Erythroblast (primary cell): Measurements from ENCODE around the gene PTPRT.

ENCODE experiments used
- DNase-seq, 2 experiments: peaks; one replicate each; lab custom pipeline; 2025; lab: John Stamatoyannopoulos, UW
- GATA1 ChIP-seq: IDR thresholded peaks from 2 replicates; pipeline ENCODE4 v1.6.1; 2011; ENCODE audit warnings: low read depth, mild to moderate bottlenecking, control low read depth, low read length, moderate library complexity
- POLR2A ChIP-seq: IDR thresholded peaks from 2 replicates; pipeline ENCODE4 v1.6.1; 2011; ENCODE audit warnings: mild to moderate bottlenecking, low read length

PTPRT gene

DNA sequence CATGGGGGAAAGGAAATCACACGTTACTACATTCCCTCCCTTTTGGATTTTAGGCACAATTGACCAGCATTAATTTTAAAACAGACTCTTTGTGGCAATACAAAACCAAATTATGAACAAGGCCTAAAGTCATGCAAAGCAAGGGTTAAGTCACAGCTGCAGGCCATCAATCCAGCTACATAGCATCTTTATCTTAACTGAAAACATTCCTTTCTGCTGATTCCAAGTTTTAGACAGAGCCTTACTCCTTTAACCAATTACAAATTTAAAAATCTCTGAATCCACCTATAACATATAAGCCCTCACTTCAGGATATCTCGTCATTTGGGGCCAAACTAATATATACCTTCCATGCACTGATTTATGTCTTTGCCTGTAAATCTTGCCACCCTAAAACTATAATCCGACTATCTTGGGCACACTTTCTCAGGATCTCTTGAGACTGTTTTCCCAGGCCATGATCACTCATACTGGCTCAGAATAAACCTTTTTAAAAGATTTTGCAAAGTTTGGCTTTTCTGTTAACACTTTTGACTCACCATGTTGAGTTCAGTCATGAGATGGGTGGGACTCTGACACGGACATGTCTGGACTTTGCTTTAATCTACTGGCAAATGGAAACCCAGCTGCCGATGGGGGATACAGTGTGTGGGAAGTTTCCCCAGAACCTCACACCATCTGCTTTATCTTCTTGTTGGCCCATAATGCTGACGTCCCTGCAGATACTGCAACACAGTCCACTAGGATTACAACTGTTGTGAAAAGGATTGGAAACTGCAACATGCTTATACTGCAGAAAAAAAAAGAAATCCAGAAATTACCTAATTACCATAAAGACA lies 757.0 kb downstream of the PTPRT start:
- TF ChIP-seq POLR2A, result no peak
- no peak for TF ChIP-seq GATA1
- DNase-seq, result no peak

DNA sequence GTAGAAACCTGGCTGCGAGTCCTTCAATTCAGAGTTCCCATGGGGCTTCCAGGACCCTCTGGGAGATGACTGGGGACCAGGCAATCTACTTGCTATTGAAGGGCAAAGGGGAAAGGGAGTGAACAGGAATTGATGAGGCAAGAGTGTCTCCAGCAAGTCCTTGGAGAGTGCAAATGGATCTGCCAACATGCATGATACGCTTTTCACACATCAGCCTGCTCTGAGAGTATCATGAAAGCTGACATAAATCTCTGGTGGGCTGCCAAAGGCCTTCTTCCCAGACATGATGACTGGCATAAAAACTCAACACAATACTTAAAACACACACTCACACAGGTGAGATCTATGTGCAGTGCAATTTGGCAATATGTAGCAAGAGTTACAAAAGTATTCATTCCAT lies 759.1 kb downstream of the PTPRT start:
- no peak for DNase-seq
- TF ChIP-seq GATA1, result no peak
- TF ChIP-seq POLR2A, result no peak

DNA sequence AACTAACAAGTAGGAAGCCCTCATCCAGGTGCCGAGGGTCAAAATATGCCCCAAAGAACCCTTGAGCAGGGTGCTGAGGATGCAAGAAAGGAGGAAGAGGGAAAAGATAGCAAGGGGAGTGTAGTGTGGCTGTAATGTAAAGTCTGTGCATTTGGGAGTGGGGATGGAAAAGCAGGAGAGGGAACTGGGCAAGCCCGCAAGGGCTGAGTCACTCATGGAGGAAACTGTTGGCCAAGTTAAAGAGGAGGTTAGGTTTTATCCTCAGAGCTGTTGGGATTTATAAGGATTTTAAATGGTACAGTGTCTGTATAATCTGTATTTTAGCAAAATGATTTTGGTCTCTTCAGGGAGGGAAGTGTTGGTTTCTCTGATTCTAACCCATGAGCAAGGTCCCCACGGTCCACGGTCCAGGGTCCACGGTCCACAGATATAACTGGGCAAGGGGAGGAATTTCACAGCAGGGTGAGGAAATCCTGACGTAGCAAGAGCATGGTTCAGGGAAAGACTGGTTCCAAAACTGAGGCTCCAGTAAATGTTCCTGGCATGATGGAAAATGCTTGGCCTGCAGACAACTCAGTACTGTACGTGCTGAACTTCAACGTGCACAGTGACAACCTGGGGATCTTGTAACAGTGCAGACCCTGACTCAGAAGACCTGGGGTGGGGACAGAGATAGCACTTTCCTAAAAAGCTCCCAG lies 759.8 kb downstream of the PTPRT start:
- no peak for TF ChIP-seq GATA1
- TF ChIP-seq POLR2A, result no peak
- no peak for DNase-seq

DNA sequence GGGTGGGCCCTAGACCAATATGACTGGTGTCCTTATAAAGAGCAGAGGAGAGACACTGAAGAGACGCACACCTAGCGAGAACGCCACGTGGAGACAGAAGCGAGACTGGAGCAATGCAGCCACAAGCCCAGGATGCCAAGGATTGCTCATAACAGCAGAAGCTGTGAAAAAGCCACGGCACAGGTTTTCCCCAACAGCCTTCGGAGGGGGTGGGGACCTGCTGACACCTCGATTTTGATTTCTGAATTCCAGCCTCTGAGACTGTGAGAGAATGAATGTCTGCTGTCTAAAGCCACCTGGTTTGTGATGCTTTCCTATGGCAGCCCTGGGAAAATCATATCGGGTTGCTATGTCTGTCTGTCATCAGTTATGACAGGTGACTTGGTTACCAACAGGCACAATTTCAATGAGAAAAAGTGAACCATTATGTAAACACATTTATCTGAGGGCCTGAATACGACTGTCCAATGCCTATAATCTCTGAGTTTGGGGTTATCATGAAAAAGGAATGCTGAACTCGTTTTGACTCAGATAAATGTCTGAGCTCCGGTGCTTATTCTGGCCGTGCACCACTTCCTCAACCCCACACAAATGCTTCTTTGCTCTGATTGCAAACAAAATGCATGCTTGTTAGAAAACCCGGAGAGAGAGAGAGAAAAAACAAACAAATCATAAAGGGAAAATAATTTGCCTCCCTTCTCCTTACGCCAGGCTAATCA lies 769.7 kb downstream of the PTPRT start:
- TF ChIP-seq POLR2A (no peak), GATA1 (no peak)

DNA sequence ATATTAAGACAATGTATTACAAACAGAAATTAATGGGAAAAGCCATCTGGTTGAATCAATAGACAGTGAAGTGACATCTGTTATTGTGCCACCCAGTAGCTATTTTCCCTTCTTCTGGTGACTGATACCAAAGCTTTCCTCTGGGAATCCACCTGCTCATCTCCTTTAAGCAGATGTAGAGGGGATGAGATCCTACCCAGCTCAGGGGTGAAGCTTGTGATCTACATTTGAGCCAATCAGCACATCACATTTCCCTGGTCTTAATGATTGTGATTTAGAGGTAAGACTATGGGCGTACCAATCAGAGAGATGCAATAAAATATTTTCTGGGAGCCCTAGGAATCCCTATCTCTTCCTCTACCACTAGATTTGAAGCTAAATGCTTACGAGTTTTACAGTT lies 782.9 kb downstream of the PTPRT start:
- TF ChIP-seq GATA1 (no peak), POLR2A (no peak)
- no peak for DNase-seq

More for the DNA sequence above, 769.7 kb downstream of the PTPRT start:
- DNase-seq, result no peak

DNA sequence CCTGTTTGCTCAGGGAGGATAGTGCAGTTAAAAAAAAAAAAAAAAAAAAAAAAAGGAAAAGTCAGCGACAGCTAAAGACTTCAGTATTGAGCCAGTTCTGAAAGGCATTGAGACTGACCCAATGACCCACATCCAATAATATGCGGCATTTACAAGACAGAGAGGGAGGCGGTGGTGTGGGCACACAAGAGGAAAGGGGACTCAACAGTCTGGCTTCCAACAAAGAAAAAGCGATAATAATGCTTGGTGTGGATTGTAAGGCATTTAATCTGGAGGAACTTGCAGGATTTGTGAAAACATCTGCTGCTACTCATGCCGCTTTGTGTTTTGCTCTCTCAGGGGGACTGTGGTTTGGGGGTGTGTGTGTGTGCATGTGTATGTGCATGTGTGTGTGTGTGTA lies 787.3 kb downstream of the PTPRT start:
- TF ChIP-seq GATA1 (no peak), POLR2A (no peak)
- DNase-seq, result no peak

DNA sequence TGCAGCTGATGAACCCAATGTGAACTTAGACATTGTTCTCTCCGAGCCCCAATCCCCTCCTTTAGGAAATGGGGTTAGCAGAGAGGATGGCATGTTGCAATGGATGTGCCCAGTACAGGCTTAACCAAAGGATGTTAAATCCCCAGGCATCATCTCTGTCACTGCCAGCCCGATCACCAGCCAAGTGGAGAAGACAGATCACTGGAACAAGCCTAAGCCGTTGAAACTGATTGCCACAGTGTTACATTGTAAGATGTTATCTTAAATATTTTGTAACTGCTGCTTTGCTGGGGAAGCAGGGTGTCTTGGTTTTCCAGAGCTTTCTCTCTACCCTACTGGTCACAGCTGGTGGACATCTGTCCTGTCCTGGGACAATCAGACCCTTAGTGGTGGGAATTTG lies 788.1 kb downstream of the PTPRT start:
- TF ChIP-seq POLR2A (no peak), GATA1 (no peak)
- no peak for DNase-seq

DNA sequence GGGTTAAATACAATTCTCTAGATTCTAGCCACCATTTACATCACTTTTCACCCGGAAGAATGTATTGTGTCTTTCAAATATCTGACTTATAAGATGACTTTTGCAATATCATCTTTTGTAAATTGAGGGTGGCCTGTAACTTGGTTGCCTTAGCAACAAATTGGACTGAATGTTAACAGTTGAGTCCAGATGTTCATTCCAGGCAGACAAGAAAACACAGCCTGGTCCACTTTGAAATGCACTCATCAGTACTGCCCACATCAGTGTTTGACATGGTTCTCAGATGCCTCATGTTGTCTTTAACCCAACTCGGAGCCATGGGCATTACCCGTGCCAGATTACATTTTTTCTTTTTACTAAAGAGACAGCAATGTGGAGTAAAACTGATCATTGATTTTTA lies 789.9 kb downstream of the PTPRT start:
- DNase-seq, result no peak
- no peak for TF ChIP-seq GATA1
- no peak for TF ChIP-seq POLR2A

DNA sequence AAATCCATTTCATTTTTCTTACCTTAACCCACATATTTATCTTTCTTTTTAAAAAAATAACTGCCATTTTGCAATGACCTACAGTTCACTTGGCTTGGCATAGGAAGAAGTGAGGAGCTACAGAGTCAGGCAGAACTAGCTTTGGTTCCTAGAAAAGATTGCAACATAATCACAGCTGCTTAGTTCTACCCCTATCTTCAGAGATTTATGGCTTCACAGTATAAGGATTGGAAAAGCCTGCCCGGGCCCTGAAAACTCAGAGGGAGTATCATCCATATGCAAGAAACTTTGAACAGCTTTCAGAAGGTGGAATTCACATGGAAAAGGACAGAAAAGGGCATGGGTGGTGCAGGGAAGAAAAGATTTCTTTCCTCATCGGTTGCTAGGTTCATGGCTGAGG lies 797.3 kb downstream of the PTPRT start:
- TF ChIP-seq GATA1 (no peak), POLR2A (no peak)
- no peak for DNase-seq

DNA sequence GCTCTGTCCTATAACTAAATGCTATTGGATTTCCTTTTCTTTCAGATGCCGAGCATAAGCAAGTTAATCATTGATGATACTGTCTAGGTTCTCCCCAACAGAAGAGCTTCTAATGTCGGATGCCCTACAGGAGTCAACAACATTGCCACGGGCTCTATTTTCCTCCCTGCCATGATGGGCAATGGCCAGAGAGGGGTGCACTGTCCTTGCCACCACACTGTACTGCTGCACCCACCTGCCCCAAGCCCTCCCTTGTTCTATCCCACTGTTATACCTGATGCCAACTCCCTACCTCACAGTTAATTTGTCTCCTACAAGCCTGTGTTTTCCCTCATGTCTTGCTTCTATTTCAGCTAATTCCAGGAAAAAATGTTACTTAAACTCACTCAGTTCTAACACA lies 797.9 kb downstream of the PTPRT start:
- TF ChIP-seq GATA1 (no peak), POLR2A (no peak)
- DNase-seq, result no peak

DNA sequence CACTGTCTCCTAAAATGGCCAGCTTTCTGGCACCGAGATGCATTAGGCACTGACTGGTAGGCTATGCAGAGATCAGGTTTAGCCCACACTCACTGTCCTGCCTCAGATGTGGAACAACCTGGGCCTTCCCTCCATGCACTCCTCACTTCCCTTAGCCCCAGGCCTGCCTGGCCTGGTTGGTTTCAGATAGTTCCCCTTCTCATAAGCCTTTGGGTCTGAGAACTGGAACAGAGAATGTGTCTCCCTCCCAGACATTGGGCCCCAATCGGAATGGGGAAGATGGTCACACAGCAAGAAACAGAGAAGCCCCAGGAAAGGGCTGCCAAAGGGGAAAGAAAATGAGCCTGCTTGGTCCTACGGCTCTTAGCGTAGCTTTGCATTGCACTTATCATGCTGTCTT lies 809.4 kb downstream of the PTPRT start:
- TF ChIP-seq POLR2A (no peak), GATA1 (no peak)
- no peak for DNase-seq

DNA sequence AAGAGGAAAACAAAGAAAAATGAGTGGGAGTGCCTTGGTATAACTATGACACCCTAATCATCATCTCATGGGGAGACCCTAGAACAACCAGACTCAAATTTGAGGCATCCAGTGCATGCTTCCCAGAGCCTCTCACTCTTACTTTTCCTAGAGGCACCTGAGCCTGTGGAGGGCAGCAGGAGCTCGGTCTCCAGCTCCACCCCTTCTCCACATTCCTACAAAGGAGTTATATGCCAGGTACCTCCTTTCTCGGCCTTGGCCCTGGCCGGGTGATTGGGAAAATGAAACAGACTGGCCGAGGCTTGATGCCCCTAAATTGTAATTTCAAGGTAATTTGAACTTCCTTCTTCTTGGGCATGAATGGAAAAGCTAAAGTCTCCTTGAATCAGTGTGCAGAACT lies 810.3 kb downstream of the PTPRT start:
- no peak for DNase-seq
- no peak for TF ChIP-seq GATA1
- TF ChIP-seq POLR2A, result no peak

DNA sequence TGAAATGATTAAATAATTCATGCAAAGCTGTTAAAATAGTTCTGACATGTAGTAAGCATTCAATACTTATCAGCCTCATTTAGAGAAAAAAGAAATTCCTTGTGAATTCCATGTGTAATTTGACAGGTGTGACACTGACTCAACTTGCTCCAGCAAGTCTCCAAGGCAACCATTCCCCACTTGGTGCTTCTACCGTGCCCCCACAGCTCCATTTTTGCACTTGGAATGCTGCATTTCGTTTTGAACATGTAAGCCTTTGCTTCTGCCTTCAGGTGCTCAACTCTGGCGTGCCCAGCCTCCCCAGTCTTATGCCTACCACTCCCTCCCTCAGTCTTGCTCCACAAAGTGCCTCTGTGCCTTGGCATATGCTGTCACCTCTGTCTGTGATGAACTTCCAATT lies 810.9 kb downstream of the PTPRT start:
- no peak for DNase-seq

DNA sequence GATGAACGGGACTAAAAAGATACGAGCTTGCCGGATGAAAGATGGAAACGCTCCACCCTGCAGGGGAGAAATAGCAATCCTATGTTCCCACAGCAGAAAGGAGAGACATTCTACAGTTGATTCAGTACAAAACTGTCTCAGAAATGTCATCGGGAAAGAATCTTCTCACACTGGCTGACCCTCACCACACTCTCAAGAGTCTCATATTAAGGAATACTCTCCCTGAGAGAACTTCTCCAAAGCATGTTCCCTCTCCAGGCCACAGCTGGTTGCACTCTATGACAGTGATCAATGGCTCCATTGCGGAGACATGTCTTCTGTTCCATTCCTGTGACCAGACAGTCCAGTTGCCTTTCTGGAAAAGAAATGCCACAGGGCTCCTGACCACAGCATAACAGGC lies 813.6 kb downstream of the PTPRT start:
- DNase-seq, result no peak
- TF ChIP-seq GATA1 (no peak), POLR2A (no peak)

More for the DNA sequence above, 810.9 kb downstream of the PTPRT start:
- TF ChIP-seq POLR2A (no peak), GATA1 (no peak)
